K562 (cell line): Measurements from ENCODE around the gene GIMAP7. TPM values are rescaled to one million over a fixed set of nuclear protein-coding genes. Genes with fewer than 3 reads are reported as not detected.

Source experiments
- ATF7 ChIP-seq: fragments of 450-650 bp; IDR thresholded peaks from 2 replicates; pipeline ENCODE4 v1.7.1; 2014; ENCODE audit warnings: mild to moderate bottlenecking, moderate library complexity
- CAMTA2 ChIP-seq: fragments of 250-450 bp; sonication (Bioruptor Pico); conservative IDR thresholded peaks from 2 replicates; pipeline ENCODE4 v1.5.1; 2022
- CBX1 ChIP-seq: sonication (generic); IDR thresholded peaks from 2 replicates; pipeline ENCODE4 v1.6.1; 2016; ENCODE audit warnings: antibody characterized with exemption, low read depth, mild to moderate bottlenecking
- CCNT2 ChIP-seq: IDR thresholded peaks from 2 replicates; pipeline ENCODE4 v1.6.1; 2011; ENCODE audit warnings: borderline replicate concordance, low read depth, mild to moderate bottlenecking, moderate library complexity, mixed read lengths, low read length; ENCODE audit not compliant: insufficient read length; ENCODE audit errors: extremely low read depth
- CREBBP ChIP-seq: IDR thresholded peaks from one replicate; pipeline ENCODE4 v1.6.1; 2012; ENCODE audit warnings: low read depth, mild to moderate bottlenecking, control low read depth, inconsistent platforms, low read length
- HIVEP1 ChIP-seq: fragments of 250-450 bp; sonication (Bioruptor Pico); IDR thresholded peaks from 2 replicates; pipeline ENCODE4 v1.4.0; 2020; ENCODE audit warnings: mild to moderate bottlenecking
- ILF3 ChIP-seq: fragments of 450-650 bp; IDR thresholded peaks from 2 replicates; pipeline ENCODE4 v1.6.1; 2018; ENCODE audit warnings: antibody characterized with exemption, mild to moderate bottlenecking, moderate library complexity, borderline replicate concordance
- NR2C1 ChIP-seq, 2 experiments: fragments of 450-650 bp; IDR thresholded peaks; 2 replicates each; pipeline ENCODE4 v1.6.1; 2017; ENCODE audit warnings: mild to moderate bottlenecking in 2 of 2, antibody characterized with exemption in 1 of 2, inconsistent platforms in 1 of 2, missing compliant biosample characterization in 1 of 2, missing genetic modification characterization in 1 of 2
- NR3C1 ChIP-seq: sonication (generic); formaldehyde crosslinking; IDR thresholded peaks from 2 replicates; pipeline ENCODE4 v1.8.1; 2022; ENCODE audit warnings: missing genetic modification reagents
- PCBP1 ChIP-seq: fragments of 200-400 bp; formaldehyde crosslinking; IDR thresholded peaks from 2 replicates; pipeline ENCODE4 v1.6.1; 2018; ENCODE audit warnings: mild to moderate bottlenecking, low read depth, low read length; ENCODE audit not compliant: poor library complexity, severe bottlenecking
- PHB2 ChIP-seq: fragments of 450-650 bp; IDR thresholded peaks from 2 replicates; pipeline ENCODE4 v1.6.1; 2017; ENCODE audit warnings: low read depth
- PHF8 ChIP-seq: fragments of 200-600 bp; sonication (generic); IDR thresholded peaks from 2 replicates; pipeline ENCODE4 v1.6.1; 2012; ENCODE audit warnings: mixed run types, mild to moderate bottlenecking, inconsistent platforms, low read length, moderate library complexity, borderline replicate concordance
- POLR2A ChIP-seq: fragments of 450-650 bp; conservative IDR thresholded peaks from 2 replicates; pipeline ENCODE4 v1.6.1; 2016
- POLR2H ChIP-seq: IDR thresholded peaks from 2 replicates; pipeline ENCODE4 v1.6.1; 2016; ENCODE audit warnings: missing genetic modification characterization, low read depth, mild to moderate bottlenecking, control low read depth, missing compliant biosample characterization, moderate library complexity
- RBM17 ChIP-seq: fragments of 200-400 bp; formaldehyde crosslinking; IDR thresholded peaks from 2 replicates; pipeline ENCODE4 v1.6.1; 2017; ENCODE audit warnings: low read depth, mild to moderate bottlenecking, low read length, borderline replicate concordance
- RBM25 ChIP-seq: fragments of 200-400 bp; formaldehyde crosslinking; IDR thresholded peaks from 2 replicates; pipeline ENCODE4 v1.6.1; 2018; ENCODE audit warnings: low read length, low read depth, moderate library complexity; ENCODE audit not compliant: severe bottlenecking
- SNIP1 ChIP-seq: fragments of 450-650 bp; IDR thresholded peaks from 2 replicates; pipeline ENCODE4 v1.7.1; 2017; ENCODE audit warnings: low read depth, mild to moderate bottlenecking
- WHSC1 ChIP-seq: IDR thresholded peaks from one replicate; pipeline ENCODE4 v1.6.1; 2012; ENCODE audit warnings: low read length, control low read depth, inconsistent platforms
- ZC3H11A ChIP-seq: IDR thresholded peaks from 2 replicates; pipeline ENCODE4 v1.6.1; 2012; ENCODE audit warnings: low read depth, low read length, improper control_type of control experiment
- ZKSCAN8 ChIP-seq: fragments of 200-800 bp; sonication (Bioruptor generic); IDR thresholded peaks from 2 replicates; pipeline ENCODE4 v1.6.1; 2016; ENCODE audit warnings: missing genetic modification characterization, missing compliant biosample characterization
- ZNF175 ChIP-seq: fragments of 200-800 bp; sonication (Bioruptor generic); IDR thresholded peaks from 2 replicates; pipeline ENCODE4 v1.6.1; 2016; ENCODE audit warnings: low read depth, mild to moderate bottlenecking, missing genetic modification characterization, missing compliant biosample characterization
- polyA plus RNA-seq, 8 experiments: library from polyadenylated mRNA; depleted of rRNA in 4 of 8; stranded (reverse) in 5 of 8; unstranded in 3 of 8; fragments of >200 nt; fragmentation: Nextera tagmentation in 2 of 8; fragmentation: Illumina TruSeq in 1 of 8; extraction: Ambion mirVana in 2 of 8; extraction: Trizol in 1 of 8; gene quantifications; 2 replicates each; pipeline versions ENCODE4 v1.2.1 to v1.2.3, GENCODE V29; 2011 to 2014; ENCODE audit warnings: inconsistent platforms in 1 of 8, missing spikeins in 1 of 8
- total RNA-seq, 7 experiments: library from RNA; depleted of rRNA in 6 of 7; stranded (reverse); fragments of >200 nt in 6 of 7; fragmentation: Illumina TruSeq in 2 of 7; extraction: Trizol in 2 of 7; gene quantifications; 2 replicates each; pipeline versions ENCODE4 v1.2.1 to v1.2.3, GENCODE V29; 2011 to 2021; ENCODE audit warnings: low replicate concordance in 1 of 7
- TF ChIP-seq, protein P1 (sequence below): sonication (generic); formaldehyde crosslinking; IDR thresholded peaks from 2 replicates; pipeline ENCODE4 v1.4.0; 2020; ENCODE audit warnings: mild to moderate bottlenecking, missing genetic modification reagents
- TF ChIP-seq, protein P2 (sequence below): fragments of 150-350 bp; IDR thresholded peaks from 2 replicates; pipeline ENCODE4 v1.6.1; 2014; ENCODE audit warnings: low read depth, mild to moderate bottlenecking, low read length, borderline replicate concordance

GIMAP7 gene
- total and polyA plus RNA-seq, 9 of the 15 experiments (the other 6 are each of a cell fraction or from before 2014, with no cell fraction given), result 0.42 TPM; not detected in 8

DNA sequence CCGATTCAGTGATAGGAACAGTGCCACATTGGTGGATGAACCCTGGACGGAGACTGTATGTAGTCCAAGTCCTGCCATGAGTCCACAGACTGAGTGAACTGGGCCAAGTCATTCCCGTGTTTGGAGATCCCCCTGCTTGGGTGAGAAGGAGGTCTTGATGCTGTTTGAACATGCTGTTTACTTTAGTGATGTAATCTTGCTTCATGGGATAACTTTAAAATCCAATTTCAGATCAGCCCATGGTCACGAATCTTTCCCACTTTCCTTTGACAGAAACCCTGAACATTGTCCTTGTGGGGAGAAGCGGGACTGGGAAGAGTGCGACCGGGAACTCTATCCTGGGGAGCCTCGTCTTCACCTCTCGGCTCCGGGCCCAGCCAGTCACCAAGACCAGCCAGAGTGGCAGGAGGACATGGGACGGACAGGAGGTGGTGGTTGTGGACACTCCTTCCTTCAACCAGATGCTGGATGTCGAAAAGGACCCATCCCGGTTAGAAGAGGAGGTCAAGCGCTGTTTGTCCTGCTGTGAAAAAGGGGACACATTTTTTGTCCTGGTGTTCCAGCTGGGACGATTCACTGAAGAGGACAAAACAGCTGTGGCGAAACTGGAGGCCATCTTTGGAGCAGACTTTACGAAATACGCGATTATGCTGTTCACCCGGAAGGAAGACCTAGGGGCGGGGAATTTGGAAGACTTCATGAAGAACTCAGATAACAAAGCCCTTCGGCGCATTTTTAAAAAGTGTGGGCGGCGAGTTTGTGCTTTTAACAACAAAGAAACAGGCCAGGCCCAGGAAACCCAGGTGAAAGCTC is 37.6 kb upstream of the GIMAP7 start (continued):
- no peak for TF ChIP-seq ZNF175
- TF ChIP-seq PHB2, result no peak
- TF ChIP-seq POLR2H (tag), result peak; percentile 39; the same call in 1 of the 2 replicates
- TF ChIP-seq PHF8, result peak; percentile 34; the same call in 1 of the 2 replicates
- TF ChIP-seq, protein P1, sequence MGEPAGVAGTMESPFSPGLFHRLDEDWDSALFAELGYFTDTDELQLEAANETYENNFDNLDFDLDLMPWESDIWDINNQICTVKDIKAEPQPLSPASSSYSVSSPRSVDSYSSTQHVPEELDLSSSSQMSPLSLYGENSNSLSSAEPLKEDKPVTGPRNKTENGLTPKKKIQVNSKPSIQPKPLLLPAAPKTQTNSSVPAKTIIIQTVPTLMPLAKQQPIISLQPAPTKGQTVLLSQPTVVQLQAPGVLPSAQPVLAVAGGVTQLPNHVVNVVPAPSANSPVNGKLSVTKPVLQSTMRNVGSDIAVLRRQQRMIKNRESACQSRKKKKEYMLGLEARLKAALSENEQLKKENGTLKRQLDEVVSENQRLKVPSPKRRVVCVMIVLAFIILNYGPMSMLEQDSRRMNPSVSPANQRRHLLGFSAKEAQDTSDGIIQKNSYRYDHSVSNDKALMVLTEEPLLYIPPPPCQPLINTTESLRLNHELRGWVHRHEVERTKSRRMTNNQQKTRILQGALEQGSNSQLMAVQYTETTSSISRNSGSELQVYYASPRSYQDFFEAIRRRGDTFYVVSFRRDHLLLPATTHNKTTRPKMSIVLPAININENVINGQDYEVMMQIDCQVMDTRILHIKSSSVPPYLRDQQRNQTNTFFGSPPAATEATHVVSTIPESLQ (CRISPR knock-in tag), result no peak
- no peak for TF ChIP-seq NR3C1
- no peak for TF ChIP-seq ILF3
- TF ChIP-seq CREBBP, result no peak
- TF ChIP-seq CCNT2, result no peak
- TF ChIP-seq, protein P2, sequence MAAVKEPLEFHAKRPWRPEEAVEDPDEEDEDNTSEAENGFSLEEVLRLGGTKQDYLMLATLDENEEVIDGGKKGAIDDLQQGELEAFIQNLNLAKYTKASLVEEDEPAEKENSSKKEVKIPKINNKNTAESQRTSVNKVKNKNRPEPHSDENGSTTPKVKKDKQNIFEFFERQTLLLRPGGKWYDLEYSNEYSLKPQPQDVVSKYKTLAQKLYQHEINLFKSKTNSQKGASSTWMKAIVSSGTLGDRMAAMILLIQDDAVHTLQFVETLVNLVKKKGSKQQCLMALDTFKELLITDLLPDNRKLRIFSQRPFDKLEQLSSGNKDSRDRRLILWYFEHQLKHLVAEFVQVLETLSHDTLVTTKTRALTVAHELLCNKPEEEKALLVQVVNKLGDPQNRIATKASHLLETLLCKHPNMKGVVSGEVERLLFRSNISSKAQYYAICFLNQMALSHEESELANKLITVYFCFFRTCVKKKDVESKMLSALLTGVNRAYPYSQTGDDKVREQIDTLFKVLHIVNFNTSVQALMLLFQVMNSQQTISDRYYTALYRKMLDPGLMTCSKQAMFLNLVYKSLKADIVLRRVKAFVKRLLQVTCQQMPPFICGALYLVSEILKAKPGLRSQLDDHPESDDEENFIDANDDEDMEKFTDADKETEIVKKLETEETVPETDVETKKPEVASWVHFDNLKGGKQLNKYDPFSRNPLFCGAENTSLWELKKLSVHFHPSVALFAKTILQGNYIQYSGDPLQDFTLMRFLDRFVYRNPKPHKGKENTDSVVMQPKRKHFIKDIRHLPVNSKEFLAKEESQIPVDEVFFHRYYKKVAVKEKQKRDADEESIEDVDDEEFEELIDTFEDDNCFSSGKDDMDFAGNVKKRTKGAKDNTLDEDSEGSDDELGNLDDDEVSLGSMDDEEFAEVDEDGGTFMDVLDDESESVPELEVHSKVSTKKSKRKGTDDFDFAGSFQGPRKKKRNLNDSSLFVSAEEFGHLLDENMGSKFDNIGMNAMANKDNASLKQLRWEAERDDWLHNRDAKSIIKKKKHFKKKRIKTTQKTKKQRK, result no peak
- no peak for TF ChIP-seq ZC3H11A
- no peak for TF ChIP-seq SNIP1
- TF ChIP-seq ATF7, result no peak
- TF ChIP-seq HIVEP1 (CRISPR knock-in tag), result no peak
- no peak for TF ChIP-seq PCBP1
- no peak for TF ChIP-seq CAMTA2 (CRISPR knock-in tag)
- TF ChIP-seq NR2C1 (IDR thresholded peaks at IDR 0.05), result no peak
- peak; percentile 51 for TF ChIP-seq NR2C1 (tag; IDR thresholded peaks at IDR 0.05)
- no peak for TF ChIP-seq RBM17
- TF ChIP-seq CBX1, result peak; percentile 23; the same call in 1 of the 2 replicates
- no peak for TF ChIP-seq POLR2A
- TF ChIP-seq RBM25, result no peak
- peak; percentile 58; the same call in 1 of the 2 replicates for TF ChIP-seq ZKSCAN8 (CRISPR knock-in tag)
- no peak for TF ChIP-seq WHSC1
